SJSA1 (cell line): ENCODE data around the gene KRTAP4-16. TPM values are rescaled to one million over a fixed set of nuclear protein-coding genes. Genes with fewer than 3 reads are reported as not detected.
A peak's percentile ranks its signal among the peaks of the same experiment; 100 is the strongest.
"Not testable (repeated sequence)": the region's sequence is repeated elsewhere in the genome, so short reads cannot be mapped to it uniquely, and the experiment has no call there.

Source experiments
- DNase-seq, 2 experiments: peaks; one replicate each; pipeline ENCODE4 v3.0.0-alpha.2; 2015 to 2020; ENCODE audit warnings: low spot score in 2 of 2, low read depth in 1 of 2
- H3K27ac ChIP-seq: fragments of 250-450 bp; sonication (Bioruptor Pico); 2 replicates; pipeline ENCODE4 v1.5.1; 2020; ENCODE audit warnings: mild to moderate bottlenecking, moderate library complexity
- H3K27me3 ChIP-seq: fragments of 250-450 bp; sonication (Bioruptor Pico); replicated peaks from 2 replicates; pipeline ENCODE4 v1.5.1; 2020; ENCODE audit warnings: mild to moderate bottlenecking, moderate library complexity
- H3K36me3 ChIP-seq: fragments of 250-450 bp; sonication (Bioruptor Pico); 2 replicates; pipeline ENCODE4 v1.5.1; 2020; ENCODE audit warnings: mild to moderate bottlenecking
- H3K4me1 ChIP-seq: fragments of 250-450 bp; sonication (Bioruptor Pico); replicated peaks from 2 replicates; pipeline ENCODE4 v1.6.1; 2021; ENCODE audit warnings: mild to moderate bottlenecking
- H3K4me3 ChIP-seq: fragments of 250-450 bp; sonication (Bioruptor Pico); 2 replicates; pipeline ENCODE4 v1.5.1; 2020; ENCODE audit warnings: mild to moderate bottlenecking
- H3K9me3 ChIP-seq: fragments of 250-450 bp; sonication (Bioruptor Pico); replicated peaks from 2 replicates; pipeline ENCODE4 v1.5.1; 2020; ENCODE audit warnings: mild to moderate bottlenecking
- total RNA-seq: library from RNA; depleted of rRNA; stranded (reverse); fragments of >200 nt; shearing (Covaris generic); gene quantifications from 2 replicates; pipeline ENCODE4 v1.2.3, GENCODE V29; 2014

KRTAP4-16 gene
- total RNA-seq, 1 experiment from 2014 or later: not detected

- Histone ChIP-seq H3K4me1 (no peaks in the 10 kb centered on the region), H3K4me3 (no peak overlapping the region), H3K36me3 (no peaks in the 10 kb centered on the region)
Observed at GRCh38 chr17:41073676-41074075, 28.3 kb downstream of the KRTAP4-16 start.

GRCh38 chr17:41071606-41072360 lies 30.2 kb downstream of the KRTAP4-16 start:
- Histone ChIP-seq H3K4me3 (no peak overlapping the region), H3K27ac (no peak overlapping the region), H3K4me1 (peaks cover 9% of the 10 kb centered on the region), H3K36me3 (no peaks in the 10 kb centered on the region), H3K27me3 (no peaks in the 10 kb centered on the region), H3K9me3 (no peaks in the 10 kb centered on the region)
- DNase-seq: no peak

More at GRCh38 chr17:41073676-41074075, 28.3 kb downstream of the KRTAP4-16 start:
- Histone ChIP-seq H3K27ac (no peak overlapping the region), H3K27me3 (no peaks in the 10 kb centered on the region), H3K9me3 (no peaks in the 10 kb centered on the region)
- DNase-seq: no peak

GRCh38 chr17:41069031-41069430 lies 33.0 kb downstream of the KRTAP4-16 start:
- no peaks in the 10 kb centered on the region for H3K36me3 ChIP-seq
- no peak overlapping the region for H3K27ac ChIP-seq
- no peak overlapping the region for H3K4me3 ChIP-seq
- no peak for DNase-seq
- H3K9me3 ChIP-seq: no peaks in the 10 kb centered on the region
- H3K27me3 ChIP-seq: no peaks in the 10 kb centered on the region
- H3K4me1 ChIP-seq: peaks cover 27% of the 10 kb centered on the region

- Histone ChIP-seq H3K4me1 (peaks cover 45% of the 10 kb centered on the region), H3K36me3 (no peaks in the 10 kb centered on the region), H3K27me3 (no peaks in the 10 kb centered on the region), H3K9me3 (no peaks in the 10 kb centered on the region), H3K4me3 (no peak overlapping the region), H3K27ac (no peak overlapping the region; the same call in 1 of the 2 replicates)
- no peak for DNase-seq
Observed at GRCh38 chr17:41067281-41067680, 34.7 kb downstream of the KRTAP4-16 start.

DNA sequence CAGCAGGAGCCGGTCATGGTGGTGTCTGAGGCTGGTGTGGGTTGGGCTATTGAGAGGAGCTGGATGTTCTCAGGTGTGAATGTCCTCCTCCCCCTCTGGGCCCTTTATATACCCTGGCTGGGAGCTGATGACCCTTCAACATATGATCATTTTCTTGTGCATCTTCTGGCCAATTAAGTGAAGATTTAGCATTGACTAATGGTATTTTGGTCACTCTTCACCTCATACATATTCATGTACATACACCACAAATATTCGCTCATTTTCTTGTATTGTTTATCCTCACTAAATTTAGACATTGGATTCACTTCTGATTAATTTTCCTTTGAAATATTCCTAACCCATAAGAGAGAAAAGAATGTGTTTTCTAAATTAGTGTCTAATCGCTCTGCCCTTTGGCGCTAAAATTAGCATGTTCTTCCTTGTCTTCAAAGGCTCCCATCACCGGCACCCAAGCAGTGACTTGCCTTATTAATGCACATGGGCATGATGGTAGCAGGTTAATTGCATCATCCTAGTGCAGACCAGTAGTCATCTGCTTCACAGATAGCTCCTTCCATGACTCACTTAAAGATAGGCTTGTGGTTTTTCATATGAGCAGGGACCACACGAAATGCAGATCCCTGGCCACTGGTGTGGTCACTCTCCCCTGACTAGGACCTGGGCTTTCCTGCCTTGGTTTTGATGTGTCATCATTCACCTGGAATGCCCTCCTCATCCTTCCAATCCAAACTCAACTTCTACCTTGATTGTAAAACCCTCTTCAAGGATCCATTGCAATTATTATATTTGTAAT lies 36.0 kb downstream of the KRTAP4-16 start, which contains the start of gene KRTAP2-4:
Gene KRTAP2-4, minus strand, starts transcription at position 51 of the 796 bp plus-strand sequence. Its CDS starts 34 bp downstream, at position 17.
- Histone ChIP-seq H3K9me3 (peaks cover 6% of the 10 kb centered on the region; the same call in 1 of the 2 replicates), H3K4me1 (peaks cover 57% of the 10 kb centered on the region), H3K27ac (0 out of 2 replicates have a peak within 1 kb of the TSS, but pooled peaks have one; percentile 14), H3K4me3 (no peak within 1 kb of the TSS), H3K27me3 (no peaks in the 10 kb centered on the region), H3K36me3 (no peaks in the 10 kb centered on the region)
- peak; percentile 61 to 65 for DNase-seq

DNA sequence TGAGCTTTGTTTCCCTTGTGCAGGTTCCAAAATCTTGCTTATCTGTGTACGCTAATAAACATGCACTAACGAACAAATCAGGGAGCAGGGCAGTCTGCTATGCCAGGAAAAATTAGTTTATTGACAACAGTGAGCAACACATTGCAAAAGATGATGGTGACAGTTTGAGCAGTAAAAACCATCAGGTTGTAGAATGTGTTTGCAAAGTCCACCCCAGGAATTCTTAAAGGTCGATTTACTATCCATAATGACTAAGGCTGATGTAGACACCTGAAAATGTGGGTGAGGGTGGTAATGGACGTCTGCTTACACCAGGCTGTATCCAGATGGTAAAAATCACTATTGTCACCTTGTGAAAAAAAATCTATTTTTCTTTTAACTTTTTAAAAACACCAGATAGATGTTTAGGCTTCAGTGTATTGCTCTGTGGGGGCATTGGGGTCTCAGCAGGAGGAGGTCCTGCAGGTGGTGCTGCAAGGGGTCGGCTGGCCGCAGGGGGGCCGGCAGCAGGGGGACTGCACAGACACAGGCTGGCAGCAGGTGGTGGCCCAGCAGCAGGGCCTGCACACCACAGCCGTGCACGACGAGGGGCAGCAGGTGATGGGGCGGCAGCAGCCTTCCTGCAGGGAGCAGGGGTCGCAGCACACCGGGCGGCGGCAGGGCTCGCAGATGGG lies 36.9 kb downstream of the KRTAP4-16 start:
- not testable (repeated sequence) for H3K36me3 ChIP-seq, H3K27ac ChIP-seq, H3K4me3 ChIP-seq, H3K27me3 ChIP-seq, DNase-seq, H3K9me3 ChIP-seq
- H3K4me1 ChIP-seq: peaks cover 66% of the 10 kb centered on the region

DNA sequence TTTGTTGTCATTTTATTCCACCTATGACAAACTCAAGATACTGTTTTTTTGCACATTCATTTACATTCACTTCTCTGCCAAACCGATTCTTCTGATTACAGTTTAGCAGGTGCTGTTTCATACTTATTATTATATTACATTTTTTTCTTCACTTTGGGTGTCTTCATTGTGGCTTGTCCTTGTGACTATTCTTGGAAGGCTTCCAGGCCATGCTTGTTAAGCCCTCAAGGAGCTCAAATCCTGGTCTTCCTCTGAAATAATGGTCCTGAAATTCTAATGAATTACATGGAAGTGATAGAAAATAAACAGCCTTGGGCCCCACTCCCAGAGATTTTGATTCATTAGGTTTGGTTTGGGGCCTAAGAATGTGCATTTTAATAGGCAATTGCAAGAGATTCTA lies 37.7 kb downstream of the KRTAP4-16 start:
- Histone ChIP-seq H3K9me3 (peaks cover 6% of the 10 kb centered on the region; the same call in 1 of the 2 replicates), H3K27ac (no peak overlapping the region), H3K27me3 (no peaks in the 10 kb centered on the region), H3K4me3 (no peak overlapping the region), H3K4me1 (peaks cover 74% of the 10 kb centered on the region), H3K36me3 (no peaks in the 10 kb centered on the region)
- no peak for DNase-seq

- Histone ChIP-seq H3K36me3 (no peaks in the 10 kb centered on the region), H3K27ac (peak overlapping the region; percentile 97; the same call in 1 of the 2 replicates), H3K4me1 (peaks cover 81% of the 10 kb centered on the region), H3K4me3 (no peak overlapping the region), H3K9me3 (peaks cover 6% of the 10 kb centered on the region; the same call in 1 of the 2 replicates), H3K27me3 (no peaks in the 10 kb centered on the region)
- no peak for DNase-seq
Observed at GRCh38 chr17:41063449-41063848, 38.6 kb downstream of the KRTAP4-16 start.

DNA sequence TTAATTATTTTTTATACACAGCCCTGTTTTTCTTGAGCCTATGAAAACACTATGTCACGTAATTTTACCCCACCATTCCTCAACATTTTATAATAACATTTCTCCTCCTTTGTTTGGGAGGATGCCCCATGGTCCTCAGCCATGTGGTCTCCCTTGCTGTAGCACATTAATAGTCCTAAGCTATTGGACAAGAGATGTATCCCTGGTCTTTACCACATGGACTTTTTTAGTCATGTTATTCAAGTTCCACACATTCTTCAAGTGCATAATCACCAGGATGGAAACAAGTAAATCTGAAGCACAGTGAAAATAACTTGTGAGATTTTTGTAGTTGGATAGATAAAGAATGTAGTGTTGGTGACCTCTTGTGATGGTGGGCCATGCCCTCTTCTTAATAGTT lies 40.0 kb downstream of the KRTAP4-16 start:
- Histone ChIP-seq H3K4me1 (peaks cover 79% of the 10 kb centered on the region), H3K9me3 (peaks cover 6% of the 10 kb centered on the region; the same call in 1 of the 2 replicates), H3K27me3 (no peaks in the 10 kb centered on the region), H3K4me3 (no peak overlapping the region), H3K36me3 (no peaks in the 10 kb centered on the region), H3K27ac (peak overlapping the region; percentile 97)
- DNase-seq: peak; percentile 65 to 90

- H3K27me3 ChIP-seq: no peaks in the 10 kb centered on the region
- no peak within 1 kb of the TSS for H3K4me3 ChIP-seq
- H3K27ac ChIP-seq: peak within 1 kb of the TSS; percentile 97
- H3K36me3 ChIP-seq: no peaks in the 10 kb centered on the region
- peak; percentile 83 to 91 for DNase-seq
- H3K4me1 ChIP-seq: peaks cover 65% of the 10 kb centered on the region
- H3K9me3 ChIP-seq: peaks cover 6% of the 10 kb centered on the region; the same call in 1 of the 2 replicates
Observed at GRCh38 chr17:41060052-41060604, 41.9 kb downstream of the KRTAP4-16 start, which contains the start of gene KRTAP2-3. KRTAP2-3 (minus strand) TSS chr17:41060114; CDS start chr17:41060050, 64 bp downstream.

DNA sequence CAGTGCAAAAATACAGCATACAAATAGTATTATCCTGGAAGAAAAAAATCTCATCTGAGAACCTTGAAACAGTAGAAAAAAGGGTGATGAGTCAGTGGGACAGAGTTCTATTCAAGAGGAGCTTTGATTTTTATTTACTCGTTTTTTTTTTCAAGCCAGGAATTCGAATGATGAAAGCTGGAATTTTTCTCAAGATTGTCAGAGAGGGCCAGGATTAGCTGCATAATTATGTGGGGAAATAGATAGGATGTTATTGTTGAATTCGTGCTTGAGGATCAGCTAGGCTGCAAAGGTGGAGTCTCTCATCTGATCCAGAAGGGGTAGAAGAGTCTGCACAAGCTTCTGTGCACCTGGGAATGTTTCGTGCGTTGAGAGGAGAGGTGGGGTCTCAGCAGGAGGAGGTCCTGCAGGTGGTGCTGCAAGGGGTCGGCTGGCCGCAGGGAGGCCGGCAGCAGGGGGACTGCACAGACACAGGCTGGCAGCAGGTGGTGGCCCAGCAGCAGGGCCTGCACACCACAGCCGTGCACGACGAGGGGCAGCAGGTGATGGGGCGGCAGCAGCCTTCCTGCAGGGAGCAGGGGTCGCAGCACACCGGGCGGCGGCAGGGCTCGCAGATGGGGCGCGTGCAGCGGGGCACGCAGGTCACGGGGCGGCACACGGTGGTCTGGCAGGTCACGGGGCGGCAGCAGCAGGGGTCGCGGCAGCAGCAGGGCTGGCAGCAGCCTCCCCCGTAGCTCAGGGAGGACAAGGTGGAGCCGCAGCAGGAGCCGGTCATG lies 42.5 kb downstream of the KRTAP4-16 start:
- H3K36me3 ChIP-seq, H3K9me3 ChIP-seq, H3K27me3 ChIP-seq, H3K4me3 ChIP-seq: not testable (repeated sequence)
- DNase-seq: peak; percentile 47 to 95
- Histone ChIP-seq H3K4me1 (peaks cover 61% of the 10 kb centered on the region), H3K27ac (peak overlapping the region; percentile 97)

DNA sequence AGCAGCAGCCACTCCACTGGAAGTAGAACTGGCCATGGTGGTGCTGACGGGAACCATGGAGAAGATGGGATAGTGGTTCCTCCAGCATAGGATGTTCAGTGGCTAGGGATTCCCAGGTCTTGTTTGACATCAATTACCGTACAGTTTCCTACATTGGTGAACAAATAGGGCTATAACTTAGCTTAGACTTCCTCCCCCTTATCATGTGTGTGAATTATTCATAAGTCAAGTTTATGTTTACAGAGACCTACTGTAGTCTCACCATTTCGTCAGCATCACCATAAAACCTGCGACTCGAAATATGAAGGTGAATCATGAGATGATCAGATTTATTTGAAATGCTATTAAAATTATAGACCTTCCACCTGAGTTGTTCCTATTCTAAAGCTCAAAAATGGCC lies 43.3 kb downstream of the KRTAP4-16 start:
- H3K36me3 ChIP-seq: no peaks in the 10 kb centered on the region
- no peak overlapping the region for H3K4me3 ChIP-seq
- H3K4me1 ChIP-seq: peaks cover 56% of the 10 kb centered on the region
- H3K27me3 ChIP-seq: no peaks in the 10 kb centered on the region
- H3K27ac ChIP-seq: peak overlapping the region; percentile 97
- no peak for DNase-seq
- H3K9me3 ChIP-seq: peaks cover 6% of the 10 kb centered on the region; the same call in 1 of the 2 replicates
